GM21825 (cell line): ENCODE results near the gene BAG1.

Source experiments
- ATAC-seq: cut with Tn5 transposase; IDR thresholded peaks from one replicate; pipeline ENCODE4 v1.9.1; 2021; ENCODE audit warnings: mild to moderate bottlenecking, moderate library complexity; ENCODE audit not compliant: unreplicated experiment

The BAG1 gene

DNA sequence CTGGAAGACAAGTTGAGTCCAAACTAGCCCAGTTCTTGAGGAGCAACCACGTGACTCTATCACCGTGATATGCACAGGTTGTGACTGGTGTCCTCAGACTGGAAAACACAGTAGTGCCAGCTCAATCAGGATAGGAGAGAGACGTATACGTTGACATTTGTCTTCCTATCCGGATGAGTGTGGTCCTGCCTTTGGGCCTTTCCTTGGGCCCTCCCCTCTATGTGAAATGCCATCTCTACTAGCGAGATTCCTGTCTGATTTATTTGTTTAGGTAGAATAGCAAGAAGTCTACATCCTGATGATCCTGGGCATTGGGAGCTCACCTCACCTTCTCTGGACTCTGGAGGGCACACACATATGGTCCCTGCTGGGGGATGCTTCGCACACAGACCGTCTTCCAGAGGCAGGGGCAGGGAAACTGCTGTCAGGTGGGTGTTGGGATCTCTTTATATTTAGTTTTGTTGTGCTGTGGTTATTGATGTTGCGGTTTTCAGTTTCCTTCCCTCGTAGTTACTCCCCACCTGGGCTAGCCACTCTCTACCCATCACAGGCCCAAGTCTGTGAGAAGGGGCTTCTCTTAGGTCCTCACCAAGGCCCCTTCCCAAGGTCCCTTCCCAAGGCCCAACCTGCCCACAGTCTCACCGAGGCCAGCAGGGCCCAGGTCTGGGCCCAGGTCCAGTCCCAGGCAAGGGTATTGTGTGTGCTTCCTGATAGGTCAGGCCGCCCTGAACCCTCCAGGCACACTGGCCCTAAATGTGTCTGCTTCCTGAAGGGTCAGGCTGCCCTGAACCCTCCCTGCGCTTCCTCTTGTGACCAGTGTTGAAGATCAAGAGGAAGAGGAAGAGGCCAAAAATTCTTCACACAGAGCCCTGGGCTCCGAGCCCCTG lies 43.6 kb downstream of the BAG1 start:
- no peak for ATAC-seq

DNA sequence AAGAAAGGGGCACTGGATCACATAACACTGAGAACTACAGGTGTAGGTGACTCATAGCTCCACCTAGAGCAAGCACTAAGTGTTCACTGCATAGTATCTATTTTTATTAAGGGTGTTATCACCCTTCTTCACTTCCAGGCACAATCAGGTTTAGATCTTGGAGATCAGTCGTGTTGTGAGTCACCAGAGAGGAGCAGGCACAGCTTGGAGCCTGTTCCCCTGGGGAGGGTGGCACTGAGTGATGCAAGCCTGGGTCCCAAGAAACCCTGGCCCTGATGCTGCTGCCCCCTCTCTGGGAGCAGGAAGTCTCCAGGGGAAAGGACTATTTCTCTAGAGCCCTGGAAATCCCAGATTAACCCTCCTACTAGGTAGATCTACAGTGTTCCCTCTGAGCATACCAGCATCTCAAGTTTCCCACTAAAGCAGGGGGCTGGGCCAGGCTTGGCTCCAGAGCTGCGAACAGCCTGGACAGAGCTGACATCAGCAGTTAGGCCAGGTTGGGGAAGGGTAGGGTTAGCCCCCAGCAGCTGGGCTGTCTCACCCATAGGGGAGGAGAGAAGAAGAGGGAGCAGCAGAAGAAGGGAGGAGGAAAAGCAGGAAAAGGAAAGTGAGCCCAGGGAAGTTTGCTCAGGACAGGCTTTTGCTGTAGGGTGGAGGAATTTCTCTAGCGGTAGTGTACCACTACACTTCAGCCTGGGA lies 52.7 kb downstream of the BAG1 start:
- no peak for ATAC-seq

DNA sequence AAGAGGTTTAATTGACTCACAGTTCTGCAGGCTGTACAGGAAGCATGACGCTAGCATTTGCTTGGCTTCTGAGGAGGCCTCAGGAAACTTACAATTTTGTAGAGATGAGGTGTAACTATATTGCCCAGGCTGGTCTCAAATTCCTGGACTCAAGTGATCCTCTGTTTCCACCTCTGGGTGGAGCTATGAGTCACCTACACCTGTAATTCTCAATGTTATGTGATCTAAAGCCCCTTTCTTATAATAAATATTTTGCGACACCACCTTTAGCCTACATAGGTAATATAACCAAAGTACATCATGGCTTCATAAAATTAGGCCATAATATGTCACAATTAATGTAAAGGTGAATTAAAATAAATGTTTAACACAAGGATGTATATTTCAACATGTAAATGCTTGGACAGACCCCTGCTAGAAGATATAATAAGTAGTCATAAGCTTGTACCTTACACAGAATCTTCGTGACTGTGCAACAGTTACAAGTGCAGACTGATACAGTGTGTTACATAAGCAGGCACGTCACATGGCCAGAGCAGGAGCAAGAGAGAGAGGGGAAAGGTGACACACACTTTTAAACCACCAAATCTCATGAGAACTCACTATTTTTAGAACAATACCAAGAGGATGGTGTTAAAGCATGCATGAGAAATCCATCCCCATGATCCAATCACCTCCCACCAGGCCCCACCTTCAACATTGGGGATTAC lies 54.3 kb downstream of the BAG1 start:
- ATAC-seq = no peak

DNA sequence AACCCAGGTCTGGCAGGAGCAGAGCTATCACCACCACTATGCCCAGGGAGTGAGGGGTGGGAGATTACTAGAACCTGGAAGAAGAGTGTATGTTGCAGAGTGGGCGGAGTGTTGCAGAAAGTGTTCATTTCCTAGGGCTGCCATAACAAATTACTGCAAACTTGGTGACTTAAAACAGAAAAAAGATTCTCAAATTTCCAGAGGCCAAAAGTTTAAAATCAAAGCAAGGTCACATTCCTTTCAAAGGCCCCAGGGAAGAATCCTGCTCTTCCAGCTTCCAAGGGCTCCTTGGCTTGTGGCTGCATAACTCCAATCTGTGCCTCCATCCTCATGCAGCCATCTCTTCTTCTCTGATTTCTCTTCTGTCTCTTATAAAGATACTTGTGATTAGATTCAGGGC lies 55.1 kb downstream of the BAG1 start:
- ATAC-seq = no peak

DNA sequence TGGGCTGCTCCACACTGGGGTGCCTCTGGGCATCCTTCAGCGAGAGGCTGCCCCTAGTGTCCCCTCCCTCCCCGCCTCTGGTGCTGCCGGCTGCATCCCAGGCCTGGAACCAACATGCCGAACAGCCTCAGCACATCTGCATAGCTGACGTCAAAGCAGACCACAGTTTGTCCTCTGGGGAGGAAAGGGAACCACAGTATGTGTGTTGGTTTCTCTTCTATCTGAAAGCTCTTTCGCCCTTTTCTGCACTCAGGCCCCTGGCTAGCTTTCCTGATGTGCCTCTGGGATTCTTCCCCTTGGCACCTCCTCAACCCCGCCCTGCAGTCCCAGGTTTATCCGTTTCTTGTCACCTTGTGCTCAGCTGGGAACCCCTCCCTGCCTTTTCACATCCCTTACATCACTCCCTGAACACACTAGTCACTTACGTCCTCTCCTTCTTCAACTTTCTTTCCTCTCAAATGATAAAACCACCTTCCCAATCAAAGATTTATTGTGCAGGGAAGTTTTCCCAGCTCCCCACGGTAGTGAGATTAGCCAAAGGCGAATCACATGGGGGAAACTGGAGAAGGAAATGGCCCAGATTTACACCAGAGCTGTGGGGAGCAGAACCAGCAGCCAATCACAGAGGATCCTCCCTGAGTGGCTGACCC lies 61.8 kb downstream of the BAG1 start:
- ATAC-seq = peak; percentile 99
